GM12878 (cell line): ENCODE data around the gene MAGI2.

Experiments
- CBX5 ChIP-seq: sonication (generic); IDR thresholded peaks from 2 replicates; pipeline ENCODE4 v1.6.1; 2016; ENCODE audit warnings: low read depth, moderate library complexity, mild to moderate bottlenecking, inconsistent platforms
- FOXM1 ChIP-seq: IDR thresholded peaks from 2 replicates; pipeline ENCODE4 v1.6.1; 2012; ENCODE audit warnings: low read depth, mild to moderate bottlenecking, inconsistent platforms, low read length, moderate library complexity
- HDAC6 ChIP-seq: fragments of 200-600 bp; sonication (generic); IDR thresholded peaks from one replicate; pipeline ENCODE4 v1.8.0; 2017; ENCODE audit warnings: antibody characterized with exemption; ENCODE audit not compliant: unreplicated experiment
- HDGF ChIP-seq: fragments of 450-650 bp; IDR thresholded peaks from 2 replicates; pipeline ENCODE4 v1.6.1; 2016; ENCODE audit warnings: antibody characterized with exemption
- JUND ChIP-seq: IDR thresholded peaks from 2 replicates; pipeline ENCODE4 v1.6.1; 2012; ENCODE audit warnings: low read depth, mild to moderate bottlenecking, low read length, improper control_type of control experiment, moderate library complexity
- NRF1 ChIP-seq: conservative IDR thresholded peaks from 2 replicates; pipeline ENCODE4 v1.6.1; 2011; ENCODE audit warnings: mild to moderate bottlenecking, low read depth, low read length, improper control_type of control experiment
- RFX5 ChIP-seq: IDR thresholded peaks from 2 replicates; pipeline ENCODE4 v1.6.1; 2011; ENCODE audit warnings: low read depth, low read length, improper control_type of control experiment
- SIX5 ChIP-seq: IDR thresholded peaks from 2 replicates; pipeline ENCODE4 v1.6.1; 2011; ENCODE audit warnings: mild to moderate bottlenecking, low read depth, low read length, moderate library complexity; ENCODE audit not compliant: severe bottlenecking
- SP1 ChIP-seq: IDR thresholded peaks from one replicate; pipeline ENCODE4 v1.6.1; 2011; ENCODE audit warnings: low read depth, low read length
- TBL1XR1 ChIP-seq: IDR thresholded peaks from 2 replicates; pipeline ENCODE4 v1.6.1; 2012; ENCODE audit warnings: low read depth, low read length, improper control_type of control experiment
- ZNF274 ChIP-seq: IDR thresholded peaks from one replicate; pipeline ENCODE4 v1.8.0; 2011; ENCODE audit not compliant: insufficient read length, insufficient read depth
- TF ChIP-seq, protein P1 (sequence below): IDR thresholded peaks from 2 replicates; pipeline ENCODE4 v1.6.1; 2012; ENCODE audit warnings: low read depth, low read length, improper control_type of control experiment
- TF ChIP-seq, protein P2 (sequence below), 3 experiments: IDR thresholded peaks in 2 of 3; conservative IDR thresholded peaks in 1 of 3; 2 replicates each; pipeline ENCODE4 v1.5.1; 2011; ENCODE audit warnings: low read depth in 3 of 3, low read length in 3 of 3, mild to moderate bottlenecking in 3 of 3, control low read depth in 2 of 3, moderate library complexity in 2 of 3, inconsistent platforms in 1 of 3, mixed read lengths in 1 of 3; ENCODE audit not compliant: control insufficient read depth in 2 of 3, insufficient read depth in 1 of 3; ENCODE audit errors: extremely low read depth in 1 of 3

DNA sequence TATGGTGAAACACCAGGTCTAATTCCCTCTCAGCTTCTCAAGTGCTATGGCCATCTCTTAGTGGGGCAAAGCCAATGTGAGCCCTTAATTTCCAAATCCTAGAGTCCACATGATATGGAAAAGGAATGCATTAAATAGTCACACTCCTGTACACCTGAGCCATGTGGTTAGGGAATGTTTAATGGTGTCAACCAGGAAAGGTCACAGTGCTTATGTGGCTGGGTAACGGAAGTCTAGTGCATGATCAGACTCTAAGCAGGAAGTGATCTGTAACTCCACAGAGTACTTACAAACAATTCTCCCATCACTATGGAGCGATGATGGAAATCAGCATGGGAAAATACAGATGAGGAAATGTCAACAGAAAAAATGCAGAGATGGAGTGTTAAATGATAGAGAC lies 148.8 kb downstream of the MAGI2 start:
- TF ChIP-seq, protein P1, sequence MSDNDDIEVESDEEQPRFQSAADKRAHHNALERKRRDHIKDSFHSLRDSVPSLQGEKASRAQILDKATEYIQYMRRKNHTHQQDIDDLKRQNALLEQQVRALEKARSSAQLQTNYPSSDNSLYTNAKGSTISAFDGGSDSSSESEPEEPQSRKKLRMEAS = no peak
- no peak for TF ChIP-seq JUND
- TF ChIP-seq FOXM1 = no peak
- TF ChIP-seq ZNF274 = no peak
- TF ChIP-seq, protein P2, sequence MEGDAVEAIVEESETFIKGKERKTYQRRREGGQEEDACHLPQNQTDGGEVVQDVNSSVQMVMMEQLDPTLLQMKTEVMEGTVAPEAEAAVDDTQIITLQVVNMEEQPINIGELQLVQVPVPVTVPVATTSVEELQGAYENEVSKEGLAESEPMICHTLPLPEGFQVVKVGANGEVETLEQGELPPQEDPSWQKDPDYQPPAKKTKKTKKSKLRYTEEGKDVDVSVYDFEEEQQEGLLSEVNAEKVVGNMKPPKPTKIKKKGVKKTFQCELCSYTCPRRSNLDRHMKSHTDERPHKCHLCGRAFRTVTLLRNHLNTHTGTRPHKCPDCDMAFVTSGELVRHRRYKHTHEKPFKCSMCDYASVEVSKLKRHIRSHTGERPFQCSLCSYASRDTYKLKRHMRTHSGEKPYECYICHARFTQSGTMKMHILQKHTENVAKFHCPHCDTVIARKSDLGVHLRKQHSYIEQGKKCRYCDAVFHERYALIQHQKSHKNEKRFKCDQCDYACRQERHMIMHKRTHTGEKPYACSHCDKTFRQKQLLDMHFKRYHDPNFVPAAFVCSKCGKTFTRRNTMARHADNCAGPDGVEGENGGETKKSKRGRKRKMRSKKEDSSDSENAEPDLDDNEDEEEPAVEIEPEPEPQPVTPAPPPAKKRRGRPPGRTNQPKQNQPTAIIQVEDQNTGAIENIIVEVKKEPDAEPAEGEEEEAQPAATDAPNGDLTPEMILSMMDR (IDR thresholded peaks at IDR 0.05 in 2 of 3, conservative IDR thresholded peaks at IDR 0.05 in 1 of 3; ENCODE audit: control insufficient read depth in 2 of 3, extremely low read depth in 1 of 3, insufficient read depth in 1 of 3, low read depth in 3 of 3, low read length in 3 of 3) = no peak
- no peak for TF ChIP-seq NRF1
- no peak for TF ChIP-seq SP1
- no peak for TF ChIP-seq RFX5
- TF ChIP-seq TBL1XR1 = no peak
- TF ChIP-seq CBX5 = no peak
- TF ChIP-seq HDGF = no peak
- no peak for TF ChIP-seq SIX5
- no peak for TF ChIP-seq HDAC6
